Body of pancreas (tissue), 4 donors: ENCODE measurements around the gene DLGAP1. TPM values are rescaled to one million over a fixed set of nuclear protein-coding genes. Genes with fewer than 3 reads are reported as not detected.

Experiments used
- ATAC-seq: fragments of 150-250 bp; one replicate; pipeline ENCODE4 v1.9.1; 2016
- DNase-seq, 4 donors: peaks; one replicate each; pipeline ENCODE4 v3.0.0-alpha.2; 2019
- H3K27ac ChIP-seq, 4 donors: fragments of 200-600 bp; sonication (generic); 1 replicate in 3 of 4; 2 replicates in 1 of 4; pipeline versions ENCODE4 v1.5.1 to v1.6.1; 2016 to 2019; ENCODE audit warnings: mild to moderate bottlenecking in 1 of 4, mixed read lengths in 1 of 4, moderate library complexity in 1 of 4
- H3K27me3 ChIP-seq, 2 donors: fragments of 200-600 bp; sonication (generic); one replicate each; pipeline ENCODE4 v1.6.0; 2016; ENCODE audit warnings: mild to moderate bottlenecking in 1 of 2
- H3K36me3 ChIP-seq, 2 donors: fragments of 200-600 bp; sonication (generic); replicated peaks in 1 of 2; 2 replicates each; pipeline ENCODE4 v1.5.1; 2016; ENCODE audit warnings: low read depth in 2 of 2; ENCODE audit not compliant: insufficient read depth in 1 of 2
- H3K4me1 ChIP-seq: fragments of 200-600 bp; sonication (generic); one replicate; pipeline ENCODE4 v1.6.0; 2016
- H3K4me3 ChIP-seq, 2 donors: fragments of 200-600 bp; sonication (generic); 1 replicate in 1 of 2; 2 replicates in 1 of 2; pipeline ENCODE4 v1.5.1; 2016 to 2019
- H3K9me3 ChIP-seq, 3 donors: fragments of 200-600 bp; sonication (generic); 1 replicate in 2 of 3; 2 replicates in 1 of 3; pipeline ENCODE4 v1.5.1; 2016
- POLR2A ChIP-seq, 3 donors: fragments of 450-650 bp; IDR thresholded peaks; one replicate each; pipeline ENCODE4 v1.6.1; 2016; ENCODE audit warnings: antibody characterized with exemption in 3 of 3, mild to moderate bottlenecking in 2 of 3
- WGBS, 2 donors: methylation state at CpG; one replicate each; pipeline ENCODE4 v1.1.5; 2017; 5-methylcytosine and 5-hydroxymethylcytosine counted together
- intact Hi-C: fragments of 100-400 bp; cut with DNase I; formaldehyde crosslinking; loops from one replicate; pipeline ENCODE4 v1.15.1; 2023
- total RNA-seq, 2 donors: library from RNA; depleted of rRNA; stranded (reverse); fragments of >200 nt; gene quantifications; one replicate each; pipeline ENCODE4 v1.1.0, GENCODE V29; 2016
- TF ChIP-seq, protein P1 (sequence below), 7 experiments: fragments of 450-650 bp in 4 of 7; fragments of 200-600 bp in 3 of 7; sonication (generic) in 3 of 7; IDR thresholded peaks; one replicate each; pipeline ENCODE4 v1.5.1; 2016 to 2019; ENCODE audit warnings: antibody characterized with exemption in 7 of 7

Gene DLGAP1
- total RNA-seq, 2 donors from 2014 or later = 0.52 to 7.9 TPM

DNA sequence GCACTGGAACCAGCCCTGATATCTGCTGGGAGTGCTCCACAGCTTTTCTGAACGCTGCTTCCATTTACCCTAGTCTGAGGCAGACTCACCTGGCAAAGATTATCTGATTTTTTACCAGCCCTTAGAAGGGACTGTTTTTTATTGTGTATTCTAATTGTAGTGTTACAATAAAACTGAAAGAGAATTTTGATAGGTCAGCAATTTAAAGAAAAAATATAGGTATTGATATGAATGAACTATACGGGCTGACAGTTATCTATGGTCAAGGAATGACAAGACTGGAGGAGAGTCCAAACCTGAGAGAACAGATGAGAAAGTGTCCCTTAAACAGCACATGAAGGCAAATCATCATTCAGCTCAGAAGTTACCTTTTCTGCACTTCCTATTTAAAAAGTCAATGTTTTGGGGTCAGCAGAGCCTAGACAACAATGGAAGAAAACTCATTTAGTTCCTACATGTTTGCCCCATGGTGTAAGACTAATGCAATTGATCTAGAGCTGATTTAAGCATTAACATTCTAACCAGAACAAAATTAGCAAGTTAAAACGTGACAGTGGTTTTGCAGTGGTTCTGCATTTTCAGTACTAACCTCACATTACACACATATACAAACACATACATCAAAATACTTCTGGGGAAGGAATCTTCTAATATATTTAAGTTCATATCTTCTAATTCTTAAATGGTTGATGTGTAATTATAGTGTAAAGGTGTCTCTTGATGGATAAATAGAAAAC lies 504.3 kb downstream of the DLGAP1 start:
- intact Hi-C loops = no loop called here
- WGBS, 2 donors = 65 to 73% methylated on average over 3 of the region's 3 CpGs

DNA sequence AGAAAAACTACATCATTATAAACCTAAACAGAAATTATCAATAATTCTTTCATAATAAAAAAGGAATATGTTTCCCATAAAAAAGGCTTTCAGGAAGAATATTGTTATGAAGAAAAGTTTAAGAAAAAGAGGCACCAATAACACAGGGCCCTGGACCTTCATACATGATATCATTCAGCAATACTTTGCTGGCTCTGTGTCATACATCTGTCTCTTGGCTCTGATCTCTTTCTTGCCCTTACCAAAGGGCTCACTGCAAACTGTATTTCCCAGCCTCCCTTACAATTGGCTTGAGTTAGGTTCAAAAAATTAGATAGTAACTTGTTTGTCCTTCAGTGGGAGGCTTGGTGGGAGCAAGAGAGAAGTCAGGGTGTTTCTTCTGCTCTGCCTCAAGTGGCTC lies 506.1 kb downstream of the DLGAP1 start:
- TF ChIP-seq POLR2A (IDR thresholded peaks at IDR 0.05) = no peak
- DNase-seq (no peak), ATAC-seq (no peak)
- no peaks in the 10 kb centered on the region for H3K27me3 ChIP-seq
- no peak overlapping the region for H3K4me3 ChIP-seq
- no peak overlapping the region for H3K27ac ChIP-seq
- no peaks in the 10 kb centered on the region for H3K4me1 ChIP-seq
- no peaks in the 10 kb centered on the region for H3K9me3 ChIP-seq
- intact Hi-C loops = no loop called here
- no peaks in the 10 kb centered on the region for H3K36me3 ChIP-seq

More for the DNA sequence above, 504.3 kb downstream of the DLGAP1 start:
- ATAC-seq = no peak
- no peaks in the 10 kb centered on the region for H3K27me3 ChIP-seq
- DNase-seq = no peak
- H3K4me3 ChIP-seq = no peak overlapping the region
- H3K4me1 ChIP-seq = no peaks in the 10 kb centered on the region
- TF ChIP-seq POLR2A (IDR thresholded peaks at IDR 0.05) = no peak
- TF ChIP-seq, protein P1, sequence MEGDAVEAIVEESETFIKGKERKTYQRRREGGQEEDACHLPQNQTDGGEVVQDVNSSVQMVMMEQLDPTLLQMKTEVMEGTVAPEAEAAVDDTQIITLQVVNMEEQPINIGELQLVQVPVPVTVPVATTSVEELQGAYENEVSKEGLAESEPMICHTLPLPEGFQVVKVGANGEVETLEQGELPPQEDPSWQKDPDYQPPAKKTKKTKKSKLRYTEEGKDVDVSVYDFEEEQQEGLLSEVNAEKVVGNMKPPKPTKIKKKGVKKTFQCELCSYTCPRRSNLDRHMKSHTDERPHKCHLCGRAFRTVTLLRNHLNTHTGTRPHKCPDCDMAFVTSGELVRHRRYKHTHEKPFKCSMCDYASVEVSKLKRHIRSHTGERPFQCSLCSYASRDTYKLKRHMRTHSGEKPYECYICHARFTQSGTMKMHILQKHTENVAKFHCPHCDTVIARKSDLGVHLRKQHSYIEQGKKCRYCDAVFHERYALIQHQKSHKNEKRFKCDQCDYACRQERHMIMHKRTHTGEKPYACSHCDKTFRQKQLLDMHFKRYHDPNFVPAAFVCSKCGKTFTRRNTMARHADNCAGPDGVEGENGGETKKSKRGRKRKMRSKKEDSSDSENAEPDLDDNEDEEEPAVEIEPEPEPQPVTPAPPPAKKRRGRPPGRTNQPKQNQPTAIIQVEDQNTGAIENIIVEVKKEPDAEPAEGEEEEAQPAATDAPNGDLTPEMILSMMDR (IDR thresholded peaks at IDR 0.05) = no peak
- no peaks in the 10 kb centered on the region for H3K36me3 ChIP-seq
- H3K9me3 ChIP-seq = no peaks in the 10 kb centered on the region
- H3K27ac ChIP-seq = no peak overlapping the region

DNA sequence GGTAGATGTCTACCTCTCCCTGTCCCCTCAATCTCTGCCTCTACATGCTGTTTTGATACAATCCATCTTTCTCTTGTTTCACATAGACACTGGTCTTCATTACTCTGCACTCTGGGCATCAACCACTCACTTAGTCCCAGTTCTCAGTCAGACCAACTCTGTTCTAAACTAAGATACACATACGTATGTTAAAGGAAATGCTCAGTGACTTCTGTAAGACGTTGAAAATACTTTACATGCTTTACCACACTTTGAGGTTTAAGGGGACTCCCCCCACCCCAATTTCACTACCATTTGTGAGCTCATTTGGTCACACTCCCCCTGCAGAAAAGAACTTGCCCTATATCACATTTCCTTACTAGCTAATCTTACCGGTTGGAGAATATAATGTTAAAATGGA lies 507.7 kb downstream of the DLGAP1 start:
- TF ChIP-seq, protein P1 (IDR thresholded peaks at IDR 0.05) = no peak
- TF ChIP-seq POLR2A (IDR thresholded peaks at IDR 0.05) = no peak
- Histone ChIP-seq H3K27me3 (no peaks in the 10 kb centered on the region), H3K4me1 (no peaks in the 10 kb centered on the region), H3K4me3 (no peak overlapping the region), H3K27ac (no peak overlapping the region), H3K9me3 (no peaks in the 10 kb centered on the region), H3K36me3 (no peaks in the 10 kb centered on the region)
- DNase-seq (no peak), ATAC-seq (no peak)
- 56 to 68% methylated on average over 3 of the region's 3 CpGs for WGBS, 2 donors
- intact Hi-C loops = no loop called here

DNA sequence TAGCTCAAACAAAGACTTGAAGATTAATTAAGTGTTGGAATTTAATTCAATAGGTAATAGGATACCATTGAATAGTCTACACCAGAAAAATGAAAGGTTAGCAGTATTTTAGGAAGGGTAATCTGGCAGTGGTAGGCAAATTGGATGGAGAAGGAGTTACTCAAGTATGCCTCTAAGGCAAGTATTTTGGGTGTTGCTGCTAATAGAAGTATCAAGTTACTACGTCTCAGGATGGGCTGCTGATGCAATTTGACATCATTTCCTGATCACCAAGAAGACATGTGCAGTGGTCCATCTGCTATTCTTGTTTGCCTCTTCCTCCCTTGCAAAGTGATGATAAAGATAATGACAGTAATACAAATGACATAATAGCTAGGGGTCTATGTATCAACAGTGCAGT lies 519.8 kb downstream of the DLGAP1 start:
- Histone ChIP-seq H3K4me1 (no peaks in the 10 kb centered on the region), H3K4me3 (no peak overlapping the region), H3K27ac (no peak overlapping the region), H3K9me3 (peaks cover 0 to 5% (median 0%) of the 10 kb centered on the region in 3 donors), H3K36me3 (no peaks in the 10 kb centered on the region), H3K27me3 (no peaks in the 10 kb centered on the region)
- WGBS, 2 donors = 30 to 63% methylated on average over 1 of the region's 1 CpG
- DNase-seq = no peak
- intact Hi-C loops = no loop called here
- no peak for ATAC-seq
- TF ChIP-seq, protein P1 (IDR thresholded peaks at IDR 0.05) = no peak
- no peak for TF ChIP-seq POLR2A (IDR thresholded peaks at IDR 0.05)

DNA sequence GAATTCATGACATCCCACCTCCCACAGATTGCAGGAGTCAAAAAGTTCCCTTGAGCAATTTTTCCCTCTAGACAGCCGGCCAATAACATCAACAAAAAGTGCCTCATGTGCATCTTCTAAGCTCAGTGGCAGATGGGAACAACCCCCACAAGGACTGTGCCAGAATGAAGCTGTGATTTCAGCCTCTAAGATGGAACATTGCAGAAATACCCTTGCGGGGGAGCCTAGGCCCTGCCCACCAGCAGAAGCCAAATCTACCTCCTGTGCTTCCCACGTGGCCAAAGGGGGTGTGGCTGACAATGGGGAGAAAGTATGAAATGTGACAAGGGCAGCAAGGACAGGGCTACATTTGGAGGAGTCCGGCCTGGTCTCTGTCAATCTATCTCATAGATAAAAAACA lies 522.8 kb downstream of the DLGAP1 start:
- Histone ChIP-seq H3K4me3 (no peak overlapping the region), H3K4me1 (no peaks in the 10 kb centered on the region), H3K27ac (no peak overlapping the region), H3K27me3 (no peaks in the 10 kb centered on the region), H3K36me3 (no peaks in the 10 kb centered on the region), H3K9me3 (no peaks in the 10 kb centered on the region)
- 49 to 80% methylated on average over 3 to 4 of the region's 4 CpGs for WGBS, 2 donors
- ATAC-seq (no peak), DNase-seq (no peak)
- intact Hi-C loops = no loop called here
- TF ChIP-seq, protein P1 (IDR thresholded peaks at IDR 0.05) = no peak
- TF ChIP-seq POLR2A (IDR thresholded peaks at IDR 0.05) = no peak
